ENCODE measurements around the gene ARHGEF12.

ARHGEF12 gene

DNA sequence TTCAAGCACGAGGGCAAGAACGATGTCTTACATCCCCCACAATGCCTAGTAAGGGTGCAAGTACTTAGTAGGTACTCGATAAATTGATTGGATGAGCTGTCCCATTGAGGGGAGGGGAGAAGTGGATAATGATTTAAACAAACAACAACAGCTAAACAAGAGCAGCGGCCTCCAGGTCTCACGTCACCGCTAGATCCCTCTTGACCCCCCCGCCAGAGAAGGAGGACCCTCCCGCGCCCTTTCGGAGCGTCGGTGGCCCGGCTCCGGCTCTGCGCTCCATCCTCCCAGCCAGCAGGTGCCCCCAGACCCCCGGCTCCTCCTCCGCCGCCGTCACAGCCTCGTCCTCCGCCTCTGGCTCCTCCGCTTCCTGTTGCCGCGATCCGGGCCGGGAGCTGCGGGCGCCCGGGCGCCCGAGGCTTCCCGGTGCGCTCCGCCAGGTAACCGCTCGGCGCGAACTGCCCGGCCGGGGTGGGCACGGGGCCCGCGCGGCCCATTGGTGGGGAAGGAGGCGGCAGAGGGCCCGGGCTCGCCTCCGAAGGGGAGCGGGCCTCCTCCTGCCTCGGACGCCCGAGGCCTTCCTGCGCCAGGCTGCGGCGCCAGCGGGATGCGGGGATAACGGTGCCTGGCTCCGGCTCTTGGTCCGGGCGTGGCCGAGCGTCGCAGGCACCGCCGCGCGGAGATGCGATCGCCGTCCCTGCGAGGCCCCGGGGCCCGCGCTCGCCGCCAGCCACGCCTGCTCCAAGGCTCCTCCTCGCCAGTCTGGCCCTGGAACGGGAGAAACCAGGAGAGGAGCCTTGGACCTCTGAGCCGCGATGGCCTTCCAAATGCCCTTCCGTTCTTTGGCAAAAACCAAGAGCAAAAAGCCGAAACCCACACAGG lies 11.0 kb upstream of the ARHGEF12 start, which contains the start of gene TLCD5:
Gene TLCD5, plus strand, starts transcription at position 368 of the 879 bp plus-strand sequence. CDS start 2,143 bp downstream, outside the sequence.
- peak; percentile 19 for DNase-seq

DNA sequence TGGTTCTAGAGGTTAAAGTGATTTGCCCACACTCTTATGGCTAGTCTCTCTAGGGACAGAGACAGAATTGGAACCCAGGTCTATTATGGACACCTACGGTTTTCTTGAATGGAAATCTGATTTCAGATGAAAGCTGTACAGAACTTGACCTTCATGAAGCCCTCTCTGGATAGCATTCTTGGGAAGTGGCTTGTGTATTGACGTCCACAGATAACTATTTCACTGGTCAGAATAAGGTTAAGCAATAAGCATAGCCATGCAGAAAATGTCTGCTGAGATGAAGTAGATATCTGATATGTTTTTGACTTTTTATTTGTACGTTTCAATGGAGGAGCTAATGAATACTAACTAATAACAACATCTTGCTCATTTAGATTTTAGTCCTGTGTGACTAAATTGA lies 10.0 kb upstream of the ARHGEF12 start:
- no peak for DNase-seq

DNA sequence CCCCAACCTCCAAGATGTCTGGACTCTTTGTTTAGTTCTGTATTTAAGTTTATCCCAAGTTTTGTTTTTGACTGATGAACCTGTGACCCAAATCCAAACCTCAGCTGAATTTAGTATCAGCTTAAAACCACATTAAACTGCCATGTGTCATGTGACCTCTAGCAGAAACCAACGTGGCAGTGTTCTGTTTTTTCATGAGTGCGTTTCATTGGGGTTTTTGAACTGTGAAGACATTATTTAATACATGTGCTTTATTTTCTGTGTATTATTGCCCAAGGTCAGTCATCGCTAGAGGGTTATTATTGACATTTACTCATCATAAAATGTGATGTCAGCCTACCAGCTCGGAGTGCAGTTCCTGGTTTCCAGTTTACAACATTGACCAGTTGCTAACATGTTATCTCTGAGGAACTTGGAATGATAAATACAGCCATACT lies 9.3 kb upstream of the ARHGEF12 start:
- DNase-seq, result no peak

DNA sequence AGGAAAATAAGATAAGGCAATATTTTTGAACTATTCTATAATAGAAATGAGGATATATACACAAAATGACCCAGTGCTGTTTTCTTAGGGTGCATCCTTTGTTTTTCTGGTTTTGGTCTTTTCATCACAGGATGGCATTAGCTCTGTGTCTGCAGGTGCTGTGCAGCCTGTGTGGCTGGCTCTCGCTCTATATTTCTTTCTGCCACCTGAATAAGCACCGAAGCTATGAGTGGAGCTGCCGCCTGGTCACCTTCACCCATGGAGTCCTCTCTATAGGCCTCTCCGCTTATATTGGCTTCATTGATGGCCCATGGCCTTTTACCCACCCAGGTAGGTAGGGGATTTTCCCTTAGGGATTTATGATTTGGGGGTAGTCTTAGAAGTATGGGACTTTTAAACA lies 8.9 kb upstream of the ARHGEF12 start:
- DNase-seq, result no peak

DNA sequence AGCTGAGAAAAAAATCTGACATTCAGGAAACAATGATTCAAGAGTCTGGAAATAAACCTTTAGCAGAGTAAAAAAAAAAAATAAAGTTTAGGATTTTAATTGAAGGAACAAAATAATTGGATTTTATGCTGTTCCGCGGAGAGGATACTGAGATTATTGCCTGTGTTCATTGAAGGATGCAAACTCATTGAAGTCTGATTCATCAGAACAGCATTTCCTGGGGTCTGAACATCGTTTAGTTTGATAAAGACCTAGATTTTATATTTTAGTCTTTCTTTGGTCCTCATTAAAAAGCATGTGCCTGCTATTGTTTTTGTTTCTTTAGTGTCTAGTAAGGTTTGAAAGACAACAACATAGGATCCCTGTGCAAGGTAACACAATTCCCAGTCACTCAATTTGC lies 6.7 kb upstream of the ARHGEF12 start:
- no peak for DNase-seq

DNA sequence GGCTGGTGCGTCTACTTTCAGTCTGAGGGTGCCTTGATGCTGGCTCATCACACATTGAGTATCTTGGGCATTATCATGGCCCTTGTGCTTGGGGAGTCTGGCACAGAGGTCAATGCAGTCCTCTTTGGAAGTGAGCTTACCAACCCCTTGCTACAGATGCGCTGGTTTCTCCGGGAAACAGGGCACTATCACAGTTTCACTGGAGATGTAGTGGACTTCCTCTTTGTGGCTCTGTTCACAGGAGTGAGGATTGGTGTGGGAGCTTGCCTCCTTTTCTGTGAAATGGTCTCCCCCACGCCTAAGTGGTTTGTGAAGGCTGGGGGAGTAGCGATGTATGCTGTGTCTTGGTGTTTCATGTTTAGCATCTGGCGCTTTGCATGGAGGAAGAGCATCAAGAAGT lies 6.2 kb upstream of the ARHGEF12 start:
- no peak for DNase-seq

DNA sequence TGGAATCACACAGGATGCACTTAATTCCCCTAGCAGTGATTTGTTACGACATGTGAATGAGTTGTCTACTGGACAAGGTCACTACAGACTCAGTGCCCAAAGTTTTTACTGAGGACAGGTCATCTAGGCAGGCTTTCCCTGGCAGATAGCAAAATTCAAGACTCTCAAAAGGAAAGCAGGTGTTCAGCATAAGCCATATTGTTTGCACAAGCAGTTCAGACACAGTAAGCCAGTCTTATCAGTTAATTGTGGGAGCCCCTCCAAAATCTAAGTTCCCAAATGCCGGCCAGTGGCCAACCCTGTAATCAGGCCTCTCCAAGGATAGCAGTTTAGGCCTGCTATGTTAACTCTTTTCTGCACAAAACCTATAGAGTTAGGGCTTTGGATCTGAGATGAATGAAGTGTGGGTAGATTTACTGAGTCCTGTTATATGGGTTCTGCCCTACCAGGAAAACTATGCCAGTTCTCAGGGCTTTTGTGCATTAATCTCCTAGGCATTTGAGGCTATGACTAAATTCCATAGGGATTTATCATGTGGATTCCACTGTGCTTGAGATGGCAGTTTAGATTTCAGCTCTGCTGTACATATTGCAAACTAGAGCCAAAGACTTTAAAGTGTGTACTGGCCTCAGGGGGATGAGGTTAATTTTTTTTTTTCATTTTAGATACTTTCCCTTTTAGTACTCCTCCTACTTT lies 4.8 kb upstream of the ARHGEF12 start:
- DNase-seq, result no peak

DNA sequence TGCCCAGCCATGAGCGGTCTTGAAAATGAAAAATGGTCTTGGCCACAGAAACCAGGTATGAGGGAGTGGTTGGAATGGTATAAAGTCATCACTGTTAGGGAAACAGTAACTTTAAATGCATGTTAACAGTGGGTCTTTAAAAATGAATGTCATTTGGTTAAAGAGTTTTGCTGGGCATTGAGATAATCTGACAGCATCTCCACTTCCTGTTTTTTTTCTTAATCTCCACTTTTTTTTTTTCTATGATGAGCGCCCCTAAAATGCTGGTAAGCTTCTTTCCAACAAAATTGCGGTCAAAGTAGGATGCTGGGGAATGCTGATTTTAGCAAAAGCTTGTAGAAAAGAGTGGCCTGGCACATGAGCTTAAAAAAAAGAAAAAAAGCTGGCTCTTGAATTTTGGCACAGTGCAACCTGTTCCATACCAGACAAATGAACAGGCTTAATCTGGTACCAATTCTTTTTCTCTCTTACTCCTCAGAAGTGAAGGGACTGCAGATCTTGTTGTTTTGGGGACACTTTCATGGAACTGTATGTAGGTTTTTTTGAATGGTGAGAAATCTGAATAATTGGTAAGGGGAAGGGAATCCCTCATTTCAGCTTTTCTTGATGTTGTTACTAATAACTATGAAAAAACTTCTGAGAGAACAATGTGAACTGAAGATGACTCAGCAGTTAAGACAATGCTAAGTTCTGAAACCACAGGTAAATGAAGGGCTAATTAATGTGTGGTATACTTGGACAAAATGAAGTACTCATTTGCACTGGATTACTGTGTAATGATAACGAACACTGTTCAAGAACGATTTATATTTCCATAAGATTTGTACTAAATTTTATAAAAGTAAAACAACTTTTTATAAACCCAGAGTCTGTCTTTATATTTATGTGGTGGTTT lies 3.1 kb upstream of the ARHGEF12 start:
- DNase-seq, result no peak

DNA sequence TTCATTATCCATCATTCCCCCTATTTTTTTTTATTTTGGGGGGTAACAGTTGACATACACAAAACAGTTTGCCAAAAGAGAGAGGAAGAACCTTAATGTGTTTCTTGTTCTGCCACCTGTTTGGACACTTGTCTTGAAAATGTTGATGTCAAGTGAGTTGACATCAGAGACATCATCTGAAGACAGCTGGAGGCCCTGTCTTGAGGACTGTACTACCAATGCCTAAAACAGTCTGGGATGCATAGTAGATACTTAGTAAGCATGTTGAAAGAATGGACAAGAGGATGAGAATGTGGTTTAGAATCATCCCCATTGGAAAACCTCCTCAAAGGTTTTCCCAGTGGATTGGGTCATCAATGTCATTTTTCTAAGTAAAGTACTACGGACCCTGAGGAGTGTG lies 2.4 kb upstream of the ARHGEF12 start:
- DNase-seq, result no peak

DNA sequence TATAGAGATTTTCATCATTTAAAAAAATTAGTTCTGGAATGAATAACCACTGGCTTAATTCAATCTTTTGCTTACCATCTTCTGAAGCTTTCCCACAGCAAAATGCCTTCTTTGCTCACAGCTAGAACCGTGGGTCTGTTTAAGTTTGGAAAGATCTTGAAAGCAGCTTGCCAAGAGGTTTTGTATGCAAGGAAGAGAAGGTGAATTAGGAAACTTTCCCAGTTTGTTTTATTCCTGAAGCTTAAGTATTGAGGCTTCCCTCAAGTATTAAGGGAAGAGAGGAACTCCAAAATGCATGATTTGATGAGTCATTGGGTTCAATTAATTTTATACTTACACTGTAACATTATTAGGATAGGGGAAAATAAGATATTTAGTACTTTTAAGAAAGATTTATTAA lies 1.9 kb upstream of the ARHGEF12 start:
- DNase-seq, result no peak

DNA sequence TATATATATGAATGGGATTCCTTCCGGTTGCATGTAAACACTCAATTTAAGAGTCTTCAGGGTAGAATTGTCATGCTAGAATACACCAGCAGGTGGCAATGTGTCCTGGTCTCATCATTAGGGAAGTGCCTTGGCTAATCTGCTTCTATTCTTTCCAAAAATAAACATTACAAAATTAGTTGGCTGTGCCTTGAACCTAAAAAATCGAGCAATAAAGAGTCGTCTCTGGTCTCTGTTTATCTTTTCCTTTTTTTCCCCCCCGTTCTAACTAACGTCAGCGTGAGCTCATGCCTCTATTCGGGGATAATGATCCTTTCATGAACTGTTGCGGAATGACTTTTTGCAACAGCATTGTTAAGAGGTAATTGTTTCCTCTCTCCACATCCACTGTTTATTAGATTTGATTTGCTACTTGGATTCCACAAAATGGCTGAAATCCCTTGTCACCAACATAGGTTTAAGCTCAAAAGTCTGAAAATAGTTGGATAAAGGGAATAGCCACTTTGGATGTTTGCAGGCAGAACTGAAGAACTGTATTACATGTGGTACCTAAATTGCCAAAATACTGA lies 1.2 kb upstream of the ARHGEF12 start:
- peak; percentile 59 for DNase-seq

DNA sequence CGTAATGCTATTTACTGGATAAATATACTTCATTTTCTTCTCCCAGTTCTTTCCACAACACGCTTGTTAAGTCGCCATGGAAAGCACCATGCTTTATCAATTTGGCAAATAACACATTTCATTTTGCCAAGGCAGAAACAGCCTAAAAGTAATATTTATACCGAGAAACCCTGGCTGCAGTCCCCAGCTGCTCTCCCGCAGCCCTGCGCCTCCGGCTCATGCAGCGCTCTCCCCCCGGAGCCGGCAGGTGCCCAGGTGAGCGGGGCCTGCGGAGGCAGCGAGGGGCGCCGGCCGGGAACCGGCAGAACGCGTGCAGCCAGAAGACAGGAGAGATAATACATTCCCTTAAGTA lies 681 bp upstream of the ARHGEF12 start:
- DNase-seq, result no peak

DNA sequence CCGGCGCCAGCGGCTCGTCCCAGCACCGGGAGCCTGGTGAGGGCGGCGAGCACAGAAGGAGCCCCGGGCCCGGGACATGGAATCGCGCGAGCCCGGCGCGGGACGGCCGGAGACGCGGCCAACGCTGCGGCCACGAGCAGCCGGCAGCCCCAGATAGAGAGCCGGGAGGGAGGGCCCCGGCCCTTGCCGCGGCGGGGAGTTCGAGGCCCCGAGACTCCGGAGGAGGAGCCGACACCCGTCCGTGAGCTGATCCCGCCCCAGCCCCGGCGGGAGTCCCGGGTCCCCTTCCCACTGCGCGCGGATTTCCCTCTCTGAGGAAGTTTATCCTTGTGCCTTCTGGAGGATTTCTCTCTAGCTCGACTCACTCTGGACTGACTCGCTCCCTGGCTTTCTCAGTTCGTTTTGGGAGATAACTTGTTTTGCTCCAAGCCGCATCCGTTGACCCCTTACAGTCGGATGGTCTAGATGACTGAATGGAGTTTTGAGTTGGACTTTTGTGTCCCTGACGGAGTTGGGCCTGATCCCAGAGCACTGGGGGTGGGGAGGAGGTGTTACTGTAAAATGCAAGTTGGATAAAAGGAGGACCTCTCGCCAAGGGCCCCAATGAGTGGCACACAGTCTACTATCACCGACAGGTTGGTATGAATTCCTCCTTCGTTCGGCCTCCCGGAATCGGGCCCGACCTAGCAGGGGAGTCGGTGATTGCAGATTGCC lies 585 bp downstream of the ARHGEF12 start:
- no peak for DNase-seq

DNA sequence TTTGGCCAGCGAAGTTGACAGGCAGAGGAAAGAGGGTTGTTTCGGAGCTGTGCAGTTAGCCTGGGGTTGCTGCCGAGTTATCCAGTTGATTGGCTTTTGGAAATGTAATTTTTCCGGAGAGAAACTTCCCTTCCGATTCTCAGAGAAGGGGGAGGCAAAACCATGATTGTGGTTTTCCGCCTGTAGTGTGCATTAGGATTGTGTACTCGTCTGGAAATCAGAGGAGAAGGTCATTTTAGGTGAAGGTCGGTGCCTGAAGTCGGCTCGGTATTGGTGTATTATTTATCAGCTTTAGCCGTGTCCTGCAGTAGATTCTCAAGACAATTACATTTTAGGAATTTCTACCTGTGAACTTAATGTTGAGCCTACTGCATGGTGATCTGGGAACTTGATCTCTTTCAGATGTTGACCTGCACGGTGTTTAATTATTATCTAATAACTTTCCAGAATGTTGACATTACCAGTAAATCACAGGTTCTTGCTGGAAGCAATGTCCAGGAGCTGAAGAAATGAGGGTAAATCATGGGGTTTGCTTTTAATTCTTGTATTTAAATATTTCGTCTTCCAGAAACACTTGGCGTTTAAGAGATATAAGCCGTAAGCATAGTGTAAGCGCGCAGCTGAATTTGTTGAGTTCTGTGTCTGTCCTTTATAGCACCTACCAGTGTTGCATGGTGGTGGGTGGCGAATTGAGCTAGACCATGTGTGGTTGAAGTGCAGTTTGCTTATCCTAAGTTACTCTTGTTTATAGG lies 1.3 kb downstream of the ARHGEF12 start:
- no peak for DNase-seq

DNA sequence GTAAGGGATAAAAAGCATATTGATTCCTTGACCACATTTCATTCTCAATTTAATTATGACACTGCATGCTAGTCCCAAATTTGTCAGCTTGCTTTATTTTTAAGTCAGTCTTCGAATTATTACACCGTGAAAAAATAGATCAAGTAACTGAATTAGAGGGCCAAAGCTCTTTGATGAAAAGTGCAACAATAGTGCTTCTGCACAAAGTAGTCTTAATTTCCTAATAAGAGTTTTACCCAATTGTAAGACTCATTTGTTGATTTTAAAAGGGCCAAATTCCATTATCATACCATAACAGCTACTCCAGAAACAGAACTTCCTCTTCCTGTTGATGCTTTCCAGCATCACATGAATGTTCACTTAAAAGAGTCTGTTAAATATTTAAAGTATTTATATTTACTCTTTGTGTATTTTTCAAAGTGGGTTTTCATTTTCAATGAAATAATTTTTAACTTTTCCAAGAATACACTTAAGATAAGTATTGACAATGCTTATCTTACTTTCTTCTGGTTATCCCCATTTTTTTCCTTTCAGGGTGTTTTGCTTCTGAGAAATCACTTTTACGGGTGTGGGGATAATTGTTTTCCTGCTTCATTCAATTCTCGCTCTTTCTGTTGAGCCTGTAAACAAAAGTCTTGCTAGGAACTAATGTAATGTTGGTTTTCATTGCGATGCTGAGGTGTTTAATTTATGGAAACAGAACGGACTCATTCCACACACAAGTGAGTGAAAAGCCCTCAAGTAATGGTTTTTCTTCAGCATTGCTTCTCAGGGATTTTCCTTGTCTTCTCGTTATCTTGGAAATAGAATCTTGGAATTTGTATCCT lies 2.1 kb downstream of the ARHGEF12 start:
- DNase-seq, result no peak

DNA sequence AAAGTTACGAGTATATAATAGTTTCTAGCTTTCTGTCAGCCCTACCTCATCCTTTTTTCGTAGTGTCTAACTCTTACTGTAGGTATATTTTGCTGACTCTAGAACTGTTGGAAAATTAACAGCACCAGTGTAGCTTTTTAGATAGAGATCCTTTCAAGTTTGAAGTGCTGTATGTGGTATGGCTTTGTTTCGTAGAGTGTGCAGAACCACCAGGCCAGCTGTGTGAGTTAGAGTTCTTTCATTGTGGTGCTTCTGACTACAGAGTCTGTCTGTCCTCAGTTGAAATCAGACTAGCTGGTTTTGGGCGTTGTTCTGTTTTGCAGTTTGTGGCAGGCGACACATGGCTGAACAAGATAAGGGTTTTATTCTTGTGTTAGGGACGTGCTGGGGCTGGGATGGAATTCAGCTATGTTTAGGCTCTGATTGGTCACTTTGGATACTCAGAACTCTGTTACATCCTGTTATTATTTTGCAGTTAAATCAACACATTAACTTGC lies 3.2 kb downstream of the ARHGEF12 start:
- DNase-seq, result no peak

DNA sequence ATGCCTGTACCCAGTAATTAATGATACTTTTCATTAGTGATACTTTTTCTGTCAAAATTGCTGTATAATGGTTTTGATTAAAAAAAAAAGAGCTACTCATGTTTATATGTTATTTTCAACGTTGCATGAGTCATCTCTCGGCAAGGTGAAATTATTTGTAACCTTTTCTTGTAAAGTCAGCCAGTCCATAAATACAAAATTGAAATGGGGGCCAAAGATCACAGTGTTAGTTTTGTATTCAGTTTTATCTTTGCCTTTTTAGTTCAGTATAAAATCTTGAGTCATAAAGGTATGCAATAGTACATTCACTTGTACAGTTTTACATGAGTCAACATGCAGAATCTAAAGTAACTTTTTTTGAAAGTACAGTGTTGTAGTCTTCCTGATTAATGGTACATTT lies 4.3 kb downstream of the ARHGEF12 start:
- DNase-seq, result no peak

DNA sequence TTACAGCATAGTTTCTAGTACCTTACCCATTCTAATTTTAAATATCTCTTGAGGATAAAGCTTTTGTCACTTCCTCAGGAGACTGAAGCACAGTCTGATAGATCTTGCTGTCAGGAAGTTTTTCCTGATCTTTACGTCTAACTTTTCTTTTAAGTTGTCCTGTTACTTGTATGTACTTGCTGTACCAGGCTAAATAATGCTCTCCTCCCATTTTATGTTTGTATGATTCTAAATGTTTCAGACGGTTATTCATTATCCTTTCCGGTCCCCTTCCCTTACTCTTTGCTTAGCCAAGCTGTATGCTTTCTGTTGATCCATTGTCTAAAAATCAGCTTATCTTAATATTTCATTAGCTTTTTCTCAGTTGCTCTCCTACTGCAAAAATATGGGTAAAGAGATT lies 6.0 kb downstream of the ARHGEF12 start:
- DNase-seq, result no peak

DNA sequence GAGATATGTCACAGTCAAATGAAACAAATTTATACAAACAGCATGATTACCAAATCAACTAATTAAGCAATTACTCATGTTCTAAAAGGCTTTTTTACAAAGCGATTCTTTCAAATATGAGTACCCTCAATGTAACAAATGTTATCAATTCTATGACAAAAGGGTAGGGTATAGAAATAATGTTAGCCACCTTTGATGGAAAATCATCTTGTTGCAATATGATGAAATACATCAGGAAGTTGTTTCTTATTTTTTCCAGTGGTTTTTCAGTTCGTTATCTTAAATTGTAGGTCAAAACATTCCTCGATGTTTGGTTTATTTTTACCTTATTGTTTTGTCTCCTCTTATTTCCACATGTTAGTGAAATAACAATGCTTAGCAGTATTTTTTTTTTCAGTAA lies 6.5 kb downstream of the ARHGEF12 start:
- DNase-seq, result no peak

DNA sequence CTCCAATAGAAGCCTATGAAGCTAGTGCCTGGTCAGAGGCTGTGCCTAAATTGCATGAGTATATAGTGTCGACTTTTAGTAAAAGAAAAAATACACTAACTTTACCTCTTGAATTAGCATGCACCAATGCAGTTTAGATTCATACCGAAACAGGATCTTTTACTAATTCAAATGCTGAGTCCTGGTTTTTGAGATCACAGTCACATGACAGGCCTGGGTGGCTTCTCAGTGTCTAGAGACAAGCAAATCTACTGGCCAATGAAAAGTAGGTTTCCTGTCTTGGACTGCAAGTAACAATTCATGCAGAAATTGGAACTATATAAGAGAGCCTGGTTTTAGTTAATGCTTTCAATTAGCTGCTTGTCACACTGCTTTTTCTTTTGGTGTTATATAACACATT lies 7.2 kb downstream of the ARHGEF12 start:
- DNase-seq, result no peak

All from activated gamma-delta T cell treated with Interleukin-2 at 50 U/mL for 16 hours (primary cell).